Measurements from ENCODE around the gene HSPA4. TPM values are rescaled to one million over a fixed set of nuclear protein-coding genes. Genes with fewer than 3 reads are reported as not detected.

HSPA4 gene
- total RNA-seq, 2 donors from 2014 or later: 95.5 to 190 TPM

DNA sequence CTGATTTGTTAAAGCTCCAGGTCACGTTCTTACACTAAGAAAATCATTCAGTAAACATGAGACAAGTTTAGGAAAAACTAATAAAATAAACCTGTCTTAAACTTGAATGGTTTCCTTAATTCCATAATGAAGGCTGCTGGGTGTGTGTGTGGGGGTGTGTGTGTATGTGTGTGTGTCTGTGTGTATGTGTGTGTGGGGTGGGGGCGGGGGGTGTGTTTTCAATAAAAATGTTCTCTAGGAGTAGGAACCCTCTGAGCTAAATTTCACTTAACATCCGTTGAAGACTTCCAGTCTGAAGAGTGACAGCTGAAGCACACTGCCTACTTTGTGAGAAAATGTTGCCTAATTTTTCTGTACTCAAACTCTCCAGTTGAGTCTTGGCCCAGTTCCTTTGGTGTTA is 54.5 kb downstream of the HSPA4 start:
- ATAC-seq (replicated peaks): no peak
- H3K36me3 Mint-ChIP-seq (ENCODE audit: low read depth): peaks cover 52% of the 10 kb centered on the region
- H3K27ac Mint-ChIP-seq: peak overlapping the region; percentile 7
- no peak overlapping the region for H3K4me3 Mint-ChIP-seq
- H3K4me1 Mint-ChIP-seq: peaks cover 14% of the 10 kb centered on the region
- H3K9me3 Mint-ChIP-seq: no peaks in the 10 kb centered on the region
- H3K27me3 Mint-ChIP-seq: no peaks in the 10 kb centered on the region

DNA sequence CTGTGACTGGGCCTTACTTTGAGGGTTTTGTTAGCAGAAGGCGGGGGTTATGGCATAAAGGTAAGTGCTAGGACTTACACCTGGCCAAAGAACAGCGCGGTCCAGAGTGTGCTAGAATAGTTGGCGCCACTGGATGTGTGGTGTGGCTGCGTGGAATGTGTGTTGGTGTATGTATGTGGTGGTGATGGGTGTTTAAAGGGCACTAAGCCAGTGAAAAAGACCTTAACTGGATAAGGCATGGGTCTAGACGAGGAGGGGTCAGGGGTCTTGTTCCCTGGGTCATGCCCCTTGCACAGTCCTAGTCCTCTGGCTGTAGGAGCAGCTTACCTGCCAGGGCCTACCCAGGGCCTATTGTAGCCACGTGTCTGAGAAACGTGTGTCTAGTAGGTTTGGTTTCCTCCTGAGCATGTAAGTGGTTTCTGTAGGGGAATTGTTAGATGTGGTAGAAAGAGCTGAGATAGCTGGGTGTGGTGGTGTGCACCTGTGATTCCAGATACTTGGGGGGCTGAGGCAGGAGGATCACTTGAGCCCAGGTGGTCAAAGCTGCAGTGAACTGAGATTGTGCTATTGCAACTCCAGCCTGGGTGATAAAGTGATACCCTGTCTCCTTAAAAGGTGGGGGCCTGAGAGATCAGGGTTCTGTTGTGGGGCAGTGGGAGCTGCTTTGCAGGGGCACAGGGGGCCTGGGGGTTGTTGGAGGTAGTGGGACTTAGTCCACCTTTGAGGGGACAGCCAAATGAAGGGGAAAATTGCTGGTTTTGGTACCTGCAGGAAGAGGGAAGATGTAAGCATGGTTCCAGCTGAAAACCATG is 55.2 kb downstream of the HSPA4 start:
- no peak overlapping the region for H3K4me3 Mint-ChIP-seq
- peaks cover 46% of the 10 kb centered on the region for H3K36me3 Mint-ChIP-seq (ENCODE audit: low read depth)
- no peaks in the 10 kb centered on the region for H3K9me3 Mint-ChIP-seq
- no peaks in the 10 kb centered on the region for H3K27me3 Mint-ChIP-seq
- peak; percentile 27 for ATAC-seq (replicated peaks)
- peak overlapping the region; percentile 7 for H3K27ac Mint-ChIP-seq
- peaks cover 16% of the 10 kb centered on the region for H3K4me1 Mint-ChIP-seq

DNA sequence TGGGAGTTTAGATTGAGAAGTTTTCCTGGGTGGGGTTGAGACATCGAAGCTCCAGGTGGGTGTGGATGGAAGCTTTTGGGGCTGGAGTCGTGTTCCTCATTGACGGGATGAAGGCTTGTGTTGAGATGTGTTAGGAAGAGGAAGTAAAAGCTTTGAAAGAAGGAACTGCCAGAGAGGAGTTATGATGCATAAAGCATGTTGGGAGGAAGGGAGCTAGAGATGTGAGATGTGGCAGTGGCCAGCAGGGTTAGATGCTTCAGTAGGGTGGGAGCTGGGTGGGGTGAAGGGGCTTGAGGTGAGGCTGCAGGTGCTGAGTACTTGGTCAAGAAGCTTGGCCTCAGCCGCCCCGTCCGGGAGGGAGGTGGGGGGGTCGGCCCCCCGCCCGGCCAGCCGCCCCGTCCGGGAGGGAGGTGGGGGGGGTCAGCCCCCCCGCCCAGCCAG is 56.7 kb downstream of the HSPA4 start:
- no peaks in the 10 kb centered on the region for H3K9me3 Mint-ChIP-seq
- no peak for ATAC-seq (replicated peaks)
- no peak overlapping the region for H3K4me3 Mint-ChIP-seq
- no peak overlapping the region for H3K27ac Mint-ChIP-seq
- no peaks in the 10 kb centered on the region for H3K27me3 Mint-ChIP-seq
- peaks cover 31% of the 10 kb centered on the region for H3K36me3 Mint-ChIP-seq (ENCODE audit: low read depth)
- peaks cover 20% of the 10 kb centered on the region for H3K4me1 Mint-ChIP-seq

DNA sequence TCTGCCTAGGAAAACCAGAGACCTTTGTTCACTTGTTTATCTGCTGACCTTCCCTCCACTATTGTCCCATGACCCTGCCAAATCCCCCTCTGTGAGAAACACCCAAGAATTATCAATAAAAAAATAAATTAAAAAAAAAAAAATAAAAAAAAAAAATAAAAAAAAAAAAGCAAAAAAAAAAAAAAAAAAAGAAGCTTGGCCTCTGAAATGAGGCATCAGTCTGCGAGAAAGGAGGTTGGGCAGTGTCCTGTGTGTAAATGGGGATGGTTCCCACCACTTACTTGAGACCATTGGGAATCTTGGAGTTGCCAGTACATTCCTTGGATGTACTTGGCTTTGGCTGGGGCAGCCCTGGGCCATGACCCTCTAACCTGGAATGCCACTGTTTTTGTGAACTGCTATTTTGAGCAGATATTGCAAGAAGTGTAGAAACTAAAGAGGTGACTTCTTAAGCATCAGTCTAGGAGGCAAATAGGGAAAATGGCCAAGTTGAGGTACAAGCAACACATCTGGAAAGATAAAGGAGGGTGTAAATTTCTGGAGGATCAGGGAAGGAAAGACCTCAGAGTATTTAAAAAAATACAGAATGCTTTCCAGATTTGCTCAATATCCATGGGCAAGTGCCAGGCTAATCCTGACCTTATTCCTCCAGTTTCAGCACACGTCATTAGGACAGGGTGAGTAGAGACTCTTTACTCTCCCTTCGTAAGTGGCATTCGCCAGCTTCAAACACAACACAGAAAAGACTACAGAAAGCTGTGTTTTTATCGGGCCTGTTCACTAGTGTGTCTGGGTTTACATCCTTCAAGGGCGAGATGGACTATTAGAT is 58.1 kb downstream of the HSPA4 start:
- no peaks in the 10 kb centered on the region for H3K27me3 Mint-ChIP-seq
- H3K9me3 Mint-ChIP-seq: no peaks in the 10 kb centered on the region
- peaks cover 17% of the 10 kb centered on the region for H3K36me3 Mint-ChIP-seq (ENCODE audit: low read depth)
- H3K4me3 Mint-ChIP-seq: no peak overlapping the region
- no peak overlapping the region for H3K27ac Mint-ChIP-seq
- no peak for ATAC-seq (replicated peaks)
- H3K4me1 Mint-ChIP-seq: peaks cover 23% of the 10 kb centered on the region

DNA sequence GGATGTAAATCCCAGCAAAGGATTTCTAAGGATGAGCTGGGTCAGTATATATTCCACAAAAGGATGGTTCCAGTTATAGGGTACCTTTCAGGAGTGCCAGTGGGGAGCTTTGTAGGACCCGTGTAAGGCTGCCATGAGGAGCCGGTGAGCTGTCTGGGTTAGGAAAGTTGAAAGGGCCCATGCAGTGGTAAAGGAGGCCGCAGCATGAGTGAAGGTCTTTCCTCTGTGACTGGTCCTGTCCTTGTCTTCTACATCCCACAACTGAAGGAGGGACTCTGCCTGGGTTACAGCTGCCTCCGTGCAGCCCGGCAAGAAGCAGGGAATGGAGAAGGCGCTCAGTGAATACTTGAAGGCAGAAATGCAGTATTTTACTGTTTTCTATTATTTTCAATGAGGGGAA is 58.9 kb downstream of the HSPA4 start:
- ATAC-seq (replicated peaks): no peak
- Mint-ChIP-seq H3K27me3 (no peaks in the 10 kb centered on the region), H3K27ac (no peak overlapping the region), H3K4me1 (peaks cover 23% of the 10 kb centered on the region), H3K36me3 (ENCODE audit: low read depth) (peaks cover 8% of the 10 kb centered on the region), H3K9me3 (no peaks in the 10 kb centered on the region), H3K4me3 (no peak overlapping the region)

DNA sequence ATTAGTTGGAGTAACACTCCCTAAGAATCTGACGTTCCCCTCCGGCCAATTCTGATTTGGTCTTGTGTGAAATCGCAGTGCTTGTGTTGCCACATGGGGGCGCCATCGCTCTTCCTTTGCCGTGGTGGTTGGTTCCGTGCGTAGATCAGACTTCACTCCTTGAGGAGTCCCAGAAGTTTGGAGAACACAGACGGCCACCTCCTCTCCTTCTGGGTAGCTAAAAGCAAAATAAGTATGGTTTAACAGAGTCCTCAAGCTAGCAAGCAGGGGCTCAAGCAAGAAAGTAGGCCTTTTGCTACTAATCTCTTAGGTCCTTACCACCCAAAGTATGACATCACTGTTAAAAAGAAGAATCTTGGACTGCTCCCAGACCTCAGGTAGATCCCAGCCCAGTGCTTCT is 59.5 kb downstream of the HSPA4 start:
- peak overlapping the region; percentile 24 for H3K4me3 Mint-ChIP-seq
- peak; percentile 68 for ATAC-seq (replicated peaks)
- no peaks in the 10 kb centered on the region for H3K27me3 Mint-ChIP-seq

DNA sequence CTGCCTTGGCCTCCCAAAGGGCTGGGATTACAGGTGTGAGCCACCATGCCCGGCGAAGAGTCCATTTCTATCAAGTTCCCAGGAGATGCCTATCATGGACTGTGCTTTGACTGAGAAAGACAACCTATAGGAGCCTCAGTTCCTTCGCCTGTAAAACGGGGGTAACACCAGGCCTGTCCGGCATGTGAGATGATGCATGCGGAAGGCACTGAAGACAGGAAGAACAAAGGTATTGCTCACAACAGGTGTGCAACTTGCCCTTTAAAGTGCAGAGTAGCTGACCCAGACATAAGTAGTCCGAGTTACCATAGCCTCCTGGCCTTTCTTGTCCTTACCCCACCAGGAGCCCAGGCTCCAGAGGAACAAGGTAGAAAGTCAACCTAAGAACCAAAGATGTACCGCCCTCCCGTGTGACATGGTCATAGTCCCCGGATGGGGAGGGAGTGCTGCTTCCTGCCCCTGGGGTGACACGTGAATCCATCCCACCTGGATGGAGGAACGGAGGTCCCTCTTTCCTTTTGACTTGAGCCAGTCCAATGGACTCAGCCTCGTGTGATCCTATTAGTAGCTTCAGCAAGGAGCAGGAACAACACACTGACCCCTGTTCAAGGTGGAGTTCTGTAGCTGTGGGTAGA is 60.3 kb downstream of the HSPA4 start:
- no peak for ATAC-seq (replicated peaks)
- no peaks in the 10 kb centered on the region for H3K9me3 Mint-ChIP-seq

More for the DNA sequence above, 59.5 kb downstream of the HSPA4 start:
- Mint-ChIP-seq H3K9me3 (no peaks in the 10 kb centered on the region), H3K36me3 (ENCODE audit: low read depth) (peaks cover 3% of the 10 kb centered on the region), H3K27ac (no peak overlapping the region), H3K4me1 (peaks cover 23% of the 10 kb centered on the region)

DNA sequence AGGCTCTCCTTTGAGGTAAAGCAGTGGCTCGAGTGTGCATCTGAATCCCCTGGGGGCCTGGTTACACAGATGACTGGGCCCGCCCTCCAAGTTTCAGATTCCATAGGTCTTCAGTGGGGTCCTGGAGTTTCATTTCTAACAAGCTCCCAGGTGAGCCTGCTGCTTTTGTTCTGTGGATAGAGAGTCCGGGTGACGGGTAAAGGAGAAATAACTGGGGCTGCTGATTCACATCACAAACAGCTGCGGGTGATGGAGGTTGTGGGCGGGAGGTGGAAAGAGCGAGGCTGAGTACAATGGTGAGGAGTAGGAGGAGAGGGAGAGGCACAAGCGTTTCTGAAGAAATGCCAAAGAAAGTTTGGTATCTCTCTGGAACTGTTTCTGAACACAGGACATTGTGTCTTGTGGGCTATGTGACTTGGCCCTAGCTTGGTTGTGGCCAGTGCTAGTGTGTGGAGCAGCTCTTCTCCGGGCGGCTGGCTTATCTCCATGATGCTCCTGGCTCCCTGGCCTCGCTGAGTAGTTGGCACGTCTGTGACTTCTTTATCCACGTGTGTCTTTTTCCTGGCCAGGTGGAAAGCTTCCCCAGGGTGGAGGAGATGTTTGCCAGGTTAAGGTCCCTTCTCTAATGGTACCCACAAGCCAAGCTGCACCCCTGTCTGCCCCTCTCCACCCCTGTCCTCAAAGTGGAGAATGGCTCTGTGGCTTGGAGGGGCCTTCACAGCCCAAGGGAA is 61.7 kb downstream of the HSPA4 start:
- H3K27ac Mint-ChIP-seq: peak overlapping the region; percentile 79
- peaks cover 12% of the 10 kb centered on the region for H3K4me1 Mint-ChIP-seq
- H3K9me3 Mint-ChIP-seq: no peaks in the 10 kb centered on the region
- H3K27me3 Mint-ChIP-seq: no peaks in the 10 kb centered on the region
- H3K36me3 Mint-ChIP-seq (ENCODE audit: low read depth): no peaks in the 10 kb centered on the region
- H3K4me3 Mint-ChIP-seq: peak overlapping the region; percentile 13
- peak; percentile 88 for ATAC-seq (replicated peaks)

More for the DNA sequence above, 60.3 kb downstream of the HSPA4 start:
- H3K4me1 Mint-ChIP-seq: peaks cover 16% of the 10 kb centered on the region
- no peaks in the 10 kb centered on the region for H3K36me3 Mint-ChIP-seq (ENCODE audit: low read depth)
- no peak overlapping the region for H3K4me3 Mint-ChIP-seq
- no peak overlapping the region for H3K27ac Mint-ChIP-seq
- no peaks in the 10 kb centered on the region for H3K27me3 Mint-ChIP-seq

DNA sequence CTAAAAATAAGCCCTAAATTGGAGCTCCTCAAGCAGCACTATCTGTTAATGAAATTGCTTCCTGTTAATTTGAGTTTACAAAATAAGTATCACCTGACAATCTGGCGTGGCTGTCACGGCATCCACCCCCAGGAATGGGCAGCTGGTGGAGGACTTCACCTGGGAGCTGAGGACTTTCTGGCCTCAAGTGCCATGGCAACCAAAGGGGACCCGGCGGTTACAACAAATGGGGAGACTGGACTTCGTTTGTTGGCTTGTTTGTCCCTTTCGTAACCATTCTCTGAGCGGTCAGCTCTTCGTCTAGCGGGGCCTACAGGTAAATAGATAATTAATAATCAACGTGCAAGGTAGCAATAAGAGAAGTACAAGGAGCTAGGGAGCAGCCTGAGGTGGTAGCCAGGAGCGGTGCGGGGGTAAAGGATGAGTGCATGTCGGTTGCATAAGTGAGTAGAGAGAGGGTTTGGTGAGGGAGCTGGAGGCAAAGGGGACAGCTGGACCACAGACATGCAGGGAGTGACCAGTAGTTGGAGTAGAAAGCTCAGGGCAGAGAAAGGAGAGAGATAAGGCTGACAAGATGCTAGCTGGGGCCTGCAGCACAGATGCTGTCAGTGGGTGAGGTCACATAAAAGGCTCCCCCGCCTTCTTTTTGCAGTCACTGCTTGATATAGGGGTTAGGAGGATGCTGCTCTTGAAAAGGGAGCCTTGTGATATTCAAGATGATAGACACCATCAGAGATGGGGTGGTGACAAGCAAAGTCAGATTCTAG is 62.5 kb downstream of the HSPA4 start:
- Mint-ChIP-seq H3K27ac (no peak overlapping the region), H3K36me3 (ENCODE audit: low read depth) (no peaks in the 10 kb centered on the region), H3K4me3 (no peak overlapping the region), H3K4me1 (peaks cover 12% of the 10 kb centered on the region), H3K27me3 (no peaks in the 10 kb centered on the region), H3K9me3 (no peaks in the 10 kb centered on the region)
- no peak for ATAC-seq (replicated peaks)

DNA sequence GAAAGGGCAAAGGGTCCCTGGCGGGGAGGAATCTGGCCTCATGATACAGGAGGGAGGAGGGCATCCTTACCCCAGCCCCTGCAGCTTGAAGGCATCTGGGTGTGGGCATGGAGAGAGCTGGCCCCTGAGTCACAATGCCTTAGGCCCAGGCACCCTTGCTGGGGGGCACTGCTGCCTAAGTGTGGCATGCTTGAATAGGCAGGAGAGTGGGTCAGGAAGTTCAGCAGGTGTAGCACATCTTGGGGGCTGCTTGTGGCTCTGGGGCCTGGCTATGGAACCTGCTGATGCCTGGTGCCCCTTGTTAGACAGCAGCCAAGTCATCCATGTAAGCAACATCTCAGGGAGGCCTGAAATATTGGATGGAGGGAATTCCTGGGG is 63.1 kb downstream of the HSPA4 start:
- Mint-ChIP-seq H3K9me3 (no peaks in the 10 kb centered on the region), H3K27ac (no peak overlapping the region), H3K4me3 (no peak overlapping the region), H3K4me1 (peaks cover 12% of the 10 kb centered on the region), H3K27me3 (no peaks in the 10 kb centered on the region), H3K36me3 (ENCODE audit: low read depth) (no peaks in the 10 kb centered on the region)
- no peak for ATAC-seq (replicated peaks)

DNA sequence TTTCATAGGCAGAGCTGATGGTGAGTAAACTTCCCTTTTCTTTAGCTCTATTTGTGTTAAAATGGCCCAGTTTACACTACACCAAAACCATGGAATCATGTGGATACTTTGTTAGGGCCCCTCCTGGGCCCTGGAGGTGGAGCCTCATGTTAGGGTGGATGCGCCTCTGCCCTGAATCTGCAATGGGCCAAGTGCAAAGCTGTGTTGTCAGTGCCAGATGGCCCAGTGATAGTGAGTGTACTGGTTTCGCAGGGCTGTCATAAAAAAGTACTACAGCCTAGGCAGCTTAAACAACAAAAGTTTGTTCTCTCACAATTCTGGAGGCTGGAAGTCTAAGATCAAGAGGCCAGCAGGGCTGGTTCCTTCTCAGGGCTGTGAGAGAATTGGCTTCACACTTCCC is 64.8 kb downstream of the HSPA4 start:
- H3K4me3 Mint-ChIP-seq: no peak overlapping the region
- no peaks in the 10 kb centered on the region for H3K27me3 Mint-ChIP-seq
- ATAC-seq (replicated peaks): no peak
- no peak overlapping the region for H3K27ac Mint-ChIP-seq
- no peaks in the 10 kb centered on the region for H3K9me3 Mint-ChIP-seq
- no peaks in the 10 kb centered on the region for H3K36me3 Mint-ChIP-seq (ENCODE audit: low read depth)
- peaks cover 8% of the 10 kb centered on the region for H3K4me1 Mint-ChIP-seq

DNA sequence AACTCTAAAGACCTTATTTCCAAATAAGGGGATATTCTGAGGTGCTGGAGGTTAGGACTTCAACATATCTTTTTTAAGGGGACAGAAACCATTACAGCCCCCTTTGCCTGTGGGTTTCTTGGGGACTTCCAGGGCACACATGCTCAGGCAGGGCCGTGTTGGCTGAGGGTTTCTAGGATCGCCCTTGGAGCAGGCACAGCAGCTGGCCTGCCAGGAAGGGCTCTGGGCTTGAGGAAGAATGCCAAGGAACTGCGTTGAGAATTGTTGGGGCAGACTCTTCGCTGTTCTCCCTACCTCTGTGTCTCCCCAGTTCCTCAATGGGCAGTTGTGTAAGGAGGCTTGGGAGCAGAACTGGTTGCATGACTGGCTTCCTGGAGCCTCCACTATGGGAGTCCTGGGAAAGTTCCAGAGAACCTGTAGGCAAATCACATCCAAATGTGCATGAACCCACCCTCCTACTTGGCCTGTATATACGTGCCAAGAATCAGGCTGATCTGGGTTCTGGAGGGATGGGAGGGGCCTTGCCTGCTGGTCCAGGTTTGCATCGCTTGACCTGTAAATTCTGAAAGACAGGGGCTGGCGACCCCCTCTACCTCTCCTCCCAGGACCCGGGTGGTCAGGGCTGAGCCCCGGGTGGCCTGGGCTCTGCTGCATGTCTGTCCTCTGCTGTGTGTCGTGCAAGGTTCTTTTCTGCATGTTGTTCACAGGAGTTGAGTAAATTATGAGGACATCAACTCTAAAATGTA is 65.5 kb downstream of the HSPA4 start:
- no peak for ATAC-seq (replicated peaks)
- H3K27me3 Mint-ChIP-seq: no peaks in the 10 kb centered on the region
- H3K36me3 Mint-ChIP-seq (ENCODE audit: low read depth): no peaks in the 10 kb centered on the region
- no peak overlapping the region for H3K27ac Mint-ChIP-seq
- peaks cover 8% of the 10 kb centered on the region for H3K4me1 Mint-ChIP-seq
- H3K9me3 Mint-ChIP-seq: no peaks in the 10 kb centered on the region
- no peak overlapping the region for H3K4me3 Mint-ChIP-seq

DNA sequence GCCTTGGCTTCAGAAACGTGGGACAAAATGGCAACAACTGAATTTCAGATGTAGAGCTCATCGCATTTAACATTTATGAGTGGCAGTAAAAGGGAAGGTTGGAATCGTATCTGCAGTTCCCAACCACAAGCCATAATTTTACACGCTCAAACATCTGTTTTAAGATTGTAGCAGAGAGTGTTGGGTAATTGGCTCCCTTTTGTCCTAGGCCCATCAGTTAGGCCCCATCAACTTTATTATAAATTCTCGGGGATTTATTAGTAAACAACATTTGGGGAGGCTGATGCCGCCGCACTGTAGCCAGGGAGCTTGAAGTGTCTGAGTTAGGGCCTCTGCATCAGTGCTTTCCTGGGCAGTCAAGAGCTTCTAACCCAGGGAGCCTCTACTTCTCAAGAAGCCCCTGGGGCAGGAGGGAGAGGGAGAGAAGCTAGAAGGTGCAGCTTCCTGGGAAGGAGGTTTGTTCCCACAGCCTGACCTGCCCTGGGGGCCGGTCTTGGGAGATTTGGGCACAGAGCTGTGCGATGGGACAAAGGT is 66.2 kb downstream of the HSPA4 start:
- Mint-ChIP-seq H3K27me3 (no peaks in the 10 kb centered on the region), H3K27ac (no peak overlapping the region), H3K4me3 (no peak overlapping the region), H3K4me1 (peaks cover 8% of the 10 kb centered on the region), H3K36me3 (ENCODE audit: low read depth) (no peaks in the 10 kb centered on the region), H3K9me3 (no peaks in the 10 kb centered on the region)
- ATAC-seq (replicated peaks): no peak
